ENCODE results near the gene SH3BP5L.

- TF ChIP-seq, protein P1, sequence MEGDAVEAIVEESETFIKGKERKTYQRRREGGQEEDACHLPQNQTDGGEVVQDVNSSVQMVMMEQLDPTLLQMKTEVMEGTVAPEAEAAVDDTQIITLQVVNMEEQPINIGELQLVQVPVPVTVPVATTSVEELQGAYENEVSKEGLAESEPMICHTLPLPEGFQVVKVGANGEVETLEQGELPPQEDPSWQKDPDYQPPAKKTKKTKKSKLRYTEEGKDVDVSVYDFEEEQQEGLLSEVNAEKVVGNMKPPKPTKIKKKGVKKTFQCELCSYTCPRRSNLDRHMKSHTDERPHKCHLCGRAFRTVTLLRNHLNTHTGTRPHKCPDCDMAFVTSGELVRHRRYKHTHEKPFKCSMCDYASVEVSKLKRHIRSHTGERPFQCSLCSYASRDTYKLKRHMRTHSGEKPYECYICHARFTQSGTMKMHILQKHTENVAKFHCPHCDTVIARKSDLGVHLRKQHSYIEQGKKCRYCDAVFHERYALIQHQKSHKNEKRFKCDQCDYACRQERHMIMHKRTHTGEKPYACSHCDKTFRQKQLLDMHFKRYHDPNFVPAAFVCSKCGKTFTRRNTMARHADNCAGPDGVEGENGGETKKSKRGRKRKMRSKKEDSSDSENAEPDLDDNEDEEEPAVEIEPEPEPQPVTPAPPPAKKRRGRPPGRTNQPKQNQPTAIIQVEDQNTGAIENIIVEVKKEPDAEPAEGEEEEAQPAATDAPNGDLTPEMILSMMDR (IDR thresholded peaks at IDR 0.05), result no peak
- TF ChIP-seq POLR2AphosphoS5 (IDR thresholded peaks at IDR 0.05), result no peak
Observed at GRCh38 chr1:248856176-248856575, 30.5 kb upstream of the SH3BP5L start.
